Gastroesophageal sphincter (tissue), 3 donors: Measurements from ENCODE around the gene ATL3.

Source experiments
- CTCF ChIP-seq, 4 experiments: fragments of 200-600 bp in 2 of 4; fragments of 450-650 bp in 2 of 4; sonication (generic) in 1 of 4; IDR thresholded peaks; one replicate each; pipeline ENCODE4 v1.5.1; 2017 to 2019; ENCODE audit warnings: antibody characterized with exemption in 4 of 4, mild to moderate bottlenecking in 2 of 4, moderate library complexity in 2 of 4
- POLR2AphosphoS5 ChIP-seq: sonication (generic); formaldehyde crosslinking; IDR thresholded peaks from one replicate; pipeline ENCODE4 v1.6.1; 2017; ENCODE audit warnings: antibody characterized with exemption

- TF ChIP-seq CTCF (IDR thresholded peaks at IDR 0.05) = no peak
- no peak for TF ChIP-seq POLR2AphosphoS5
Observed at GRCh38 chr11:63623513-63624140, 47.5 kb downstream of the ATL3 start.
